Neuronal stem cell (in vitro differentiated cells): ENCODE data around the gene C4orf51.

Source experiments
- DNase-seq: peaks from one replicate; pipeline ENCODE4 v3.0.0-alpha.2; 2013; ENCODE audit warnings: low spot score
- H2AFZ ChIP-seq: one replicate; pipeline ENCODE4 v1.6.1; 2013; ENCODE audit warnings: mild to moderate bottlenecking, low read length, inconsistent platforms
- H2AK5ac ChIP-seq: 2 replicates; pipeline ENCODE4 v1.6.1; 2013; ENCODE audit warnings: low read depth, mild to moderate bottlenecking, inconsistent platforms, low read length, moderate library complexity, mixed read lengths
- H2BK120ac ChIP-seq: 2 replicates; pipeline ENCODE4 v1.6.1; 2013; ENCODE audit warnings: low read depth, mild to moderate bottlenecking, inconsistent platforms, low read length, moderate library complexity, mixed read lengths
- H2BK12ac ChIP-seq: one replicate; pipeline ENCODE4 v1.6.1; 2013; ENCODE audit warnings: low read length, inconsistent platforms
- H2BK15ac ChIP-seq: 2 replicates; pipeline ENCODE4 v1.6.1; 2013; ENCODE audit warnings: mild to moderate bottlenecking, low read length, inconsistent platforms, mixed read lengths
- H2BK5ac ChIP-seq: one replicate; pipeline ENCODE4 v1.6.1; 2013; ENCODE audit warnings: inconsistent platforms, mild to moderate bottlenecking, low read length, moderate library complexity
- H3K14ac ChIP-seq: one replicate; pipeline ENCODE4 v1.6.1; 2013; ENCODE audit warnings: low read length, inconsistent platforms
- H3K18ac ChIP-seq: 2 replicates; pipeline ENCODE4 v1.6.1; 2013; ENCODE audit warnings: low read length, inconsistent platforms
- H3K23ac ChIP-seq: 2 replicates; pipeline ENCODE4 v1.6.1; 2013; ENCODE audit warnings: low read depth, mild to moderate bottlenecking, mixed read lengths, low read length, inconsistent platforms; ENCODE audit not compliant: poor library complexity
- H3K27ac ChIP-seq: replicated peaks from 3 replicates; pipeline ENCODE4 v1.5.1; 2013; ENCODE audit warnings: low read length, inconsistent platforms
- H3K27me3 ChIP-seq, 3 experiments: 2 replicates each; pipeline ENCODE4 v1.6.1; 2013; ENCODE audit warnings: low read length in 3 of 3, mild to moderate bottlenecking in 2 of 3, inconsistent platforms in 1 of 3, low read depth in 1 of 3, mixed read lengths in 1 of 3, moderate library complexity in 1 of 3; ENCODE audit not compliant: control insufficient read depth in 3 of 3, insufficient read depth in 3 of 3
- H3K36me3 ChIP-seq, 2 donors: replicated peaks in 1 of 2; 2 replicates each; pipeline ENCODE4 v1.6.1; 2013; ENCODE audit warnings: low read length in 2 of 2; ENCODE audit not compliant: control insufficient read depth in 2 of 2, insufficient read depth in 2 of 2
- H3K4ac ChIP-seq: 2 replicates; pipeline ENCODE4 v1.6.1; 2013; ENCODE audit warnings: inconsistent platforms, mild to moderate bottlenecking, low read length, moderate library complexity
- H3K4me1 ChIP-seq, 2 donors: 1 replicate in 1 of 2; 2 replicates in 1 of 2; pipeline ENCODE4 v1.6.1; 2013; ENCODE audit warnings: low read length in 2 of 2, low read depth in 1 of 2; ENCODE audit not compliant: control insufficient read depth in 2 of 2, insufficient read depth in 1 of 2
- H3K4me2 ChIP-seq: one replicate; pipeline ENCODE4 v1.6.1; 2013; ENCODE audit warnings: mild to moderate bottlenecking, low read length, inconsistent platforms; ENCODE audit not compliant: insufficient read depth, poor library complexity, severe bottlenecking
- H3K4me3 ChIP-seq, 2 donors: 2 replicates each; pipeline ENCODE4 v1.5.1; 2013; ENCODE audit warnings: low read length in 2 of 2, mild to moderate bottlenecking in 2 of 2, inconsistent platforms in 1 of 2, moderate library complexity in 1 of 2
- H3K79me1 ChIP-seq: one replicate; pipeline ENCODE4 v1.6.1; 2013; ENCODE audit warnings: low read depth, mild to moderate bottlenecking, inconsistent platforms, low read length, moderate library complexity
- H3K9ac ChIP-seq: one replicate; pipeline ENCODE4 v1.6.1; 2013; ENCODE audit warnings: mild to moderate bottlenecking, low read depth, low read length, inconsistent platforms; ENCODE audit not compliant: poor library complexity
- H3K9me3 ChIP-seq, 2 donors: replicated peaks in 1 of 2; 2 replicates each; pipeline versions ENCODE3 to v1.6.1; 2013; ENCODE audit warnings: low read length in 2 of 2, mild to moderate bottlenecking in 2 of 2, inconsistent platforms in 1 of 2, low read depth in 1 of 2, mixed read lengths in 1 of 2, moderate library complexity in 1 of 2; ENCODE audit not compliant: control insufficient read depth in 2 of 2, insufficient read depth in 1 of 2
- H4K8ac ChIP-seq: one replicate; pipeline ENCODE4 v1.6.1; 2013; ENCODE audit warnings: low read depth, mild to moderate bottlenecking, inconsistent platforms, low read length, moderate library complexity
- H4K91ac ChIP-seq: one replicate; pipeline ENCODE4 v1.6.1; 2013; ENCODE audit warnings: low read length, low read depth, mild to moderate bottlenecking, inconsistent platforms; ENCODE audit not compliant: poor library complexity
- WGBS, 2 donors: extraction: QIAGEN DNeasy Blood & Tissue Kit; methylation state at CpG; one replicate each; pipeline ENCODE4 v1.1.7; 2013; ENCODE audit warnings: missing lambda C conversion rate in 2 of 2, mixed read lengths in 1 of 2; ENCODE audit not compliant: insufficient read length in 2 of 2, insufficient replicate concordance in 1 of 2; ENCODE audit errors: extremely low coverage in 2 of 2; 5-methylcytosine and 5-hydroxymethylcytosine counted together

The C4orf51 gene

GRCh38 chr4:145756244-145756643, 76.3 kb downstream of the C4orf51 start:
- Histone ChIP-seq H4K91ac (no peak overlapping the region), H3K4ac (no peak overlapping the region), H3K4me1 (no peaks in the 10 kb centered on the region), H2BK12ac (no peak overlapping the region), H3K27ac (no peak overlapping the region), H3K4me2 (no peak overlapping the region), H3K4me3 (no peak overlapping the region), H2AFZ (no peak overlapping the region), H2BK5ac (no peak overlapping the region), H3K23ac (no peak overlapping the region), H3K79me1 (no peaks in the 10 kb centered on the region), H3K9me3 (no peaks in the 10 kb centered on the region), H3K14ac (no peak overlapping the region), H2BK120ac (no peak overlapping the region), H2BK15ac (no peak overlapping the region), H2AK5ac (no peak overlapping the region), H3K27me3 (no peaks in the 10 kb centered on the region), H4K8ac (no peak overlapping the region), H3K9ac (no peak overlapping the region), H3K18ac (no peak overlapping the region), H3K36me3 (peaks cover 5 to 38% of the 10 kb centered on the region in 2 donors)
- WGBS, 2 donors, result no CpG with 5 or more reads among the region's 1 CpG
- no peak for DNase-seq

GRCh38 chr4:145757188-145757587, 77.2 kb downstream of the C4orf51 start:
- no CpG with 5 or more reads among the region's 1 CpG for WGBS, 2 donors
- Histone ChIP-seq H3K4me1 (no peaks in the 10 kb centered on the region), H3K9me3 (no peaks in the 10 kb centered on the region), H3K4ac (no peak overlapping the region), H2BK120ac (no peak overlapping the region), H2BK5ac (no peak overlapping the region), H3K79me1 (no peaks in the 10 kb centered on the region), H3K4me3 (no peak overlapping the region), H2BK15ac (no peak overlapping the region), H4K91ac (no peak overlapping the region), H3K23ac (no peak overlapping the region), H2AFZ (no peak overlapping the region), H3K36me3 (peaks cover 5 to 48% of the 10 kb centered on the region in 2 donors), H3K18ac (no peak overlapping the region), H2AK5ac (no peak overlapping the region), H3K9ac (no peak overlapping the region), H3K4me2 (no peak overlapping the region), H4K8ac (no peak overlapping the region), H3K27ac (no peak overlapping the region), H3K14ac (no peak overlapping the region), H2BK12ac (no peak overlapping the region), H3K27me3 (no peaks in the 10 kb centered on the region)
- no peak for DNase-seq

GRCh38 chr4:145760176-145760575, 80.2 kb downstream of the C4orf51 start:
- no peak for DNase-seq
- H3K79me1 ChIP-seq, result no peaks in the 10 kb centered on the region
- no peaks in the 10 kb centered on the region for H3K9me3 ChIP-seq
- no peak overlapping the region for H2BK120ac ChIP-seq
- no peak overlapping the region for H4K91ac ChIP-seq
- H2BK15ac ChIP-seq, result no peak overlapping the region
- H2BK5ac ChIP-seq, result no peak overlapping the region
- H3K18ac ChIP-seq, result no peak overlapping the region
- no peak overlapping the region for H3K4ac ChIP-seq
- peaks cover 15 to 78% of the 10 kb centered on the region in 2 donors for H3K36me3 ChIP-seq
- no peak overlapping the region for H3K4me3 ChIP-seq
- no peak overlapping the region for H3K27ac ChIP-seq
- H3K14ac ChIP-seq, result no peak overlapping the region
- H3K23ac ChIP-seq, result no peak overlapping the region
- H3K4me2 ChIP-seq, result no peak overlapping the region
- no peak overlapping the region for H4K8ac ChIP-seq
- no peaks in the 10 kb centered on the region for H3K27me3 ChIP-seq
- H3K9ac ChIP-seq, result no peak overlapping the region
- H3K4me1 ChIP-seq, result no peaks in the 10 kb centered on the region
- H2BK12ac ChIP-seq, result no peak overlapping the region
- no peak overlapping the region for H2AFZ ChIP-seq
- no peak overlapping the region for H2AK5ac ChIP-seq
- no CpG with 5 or more reads among the region's 8 CpGs for WGBS, 2 donors

DNA sequence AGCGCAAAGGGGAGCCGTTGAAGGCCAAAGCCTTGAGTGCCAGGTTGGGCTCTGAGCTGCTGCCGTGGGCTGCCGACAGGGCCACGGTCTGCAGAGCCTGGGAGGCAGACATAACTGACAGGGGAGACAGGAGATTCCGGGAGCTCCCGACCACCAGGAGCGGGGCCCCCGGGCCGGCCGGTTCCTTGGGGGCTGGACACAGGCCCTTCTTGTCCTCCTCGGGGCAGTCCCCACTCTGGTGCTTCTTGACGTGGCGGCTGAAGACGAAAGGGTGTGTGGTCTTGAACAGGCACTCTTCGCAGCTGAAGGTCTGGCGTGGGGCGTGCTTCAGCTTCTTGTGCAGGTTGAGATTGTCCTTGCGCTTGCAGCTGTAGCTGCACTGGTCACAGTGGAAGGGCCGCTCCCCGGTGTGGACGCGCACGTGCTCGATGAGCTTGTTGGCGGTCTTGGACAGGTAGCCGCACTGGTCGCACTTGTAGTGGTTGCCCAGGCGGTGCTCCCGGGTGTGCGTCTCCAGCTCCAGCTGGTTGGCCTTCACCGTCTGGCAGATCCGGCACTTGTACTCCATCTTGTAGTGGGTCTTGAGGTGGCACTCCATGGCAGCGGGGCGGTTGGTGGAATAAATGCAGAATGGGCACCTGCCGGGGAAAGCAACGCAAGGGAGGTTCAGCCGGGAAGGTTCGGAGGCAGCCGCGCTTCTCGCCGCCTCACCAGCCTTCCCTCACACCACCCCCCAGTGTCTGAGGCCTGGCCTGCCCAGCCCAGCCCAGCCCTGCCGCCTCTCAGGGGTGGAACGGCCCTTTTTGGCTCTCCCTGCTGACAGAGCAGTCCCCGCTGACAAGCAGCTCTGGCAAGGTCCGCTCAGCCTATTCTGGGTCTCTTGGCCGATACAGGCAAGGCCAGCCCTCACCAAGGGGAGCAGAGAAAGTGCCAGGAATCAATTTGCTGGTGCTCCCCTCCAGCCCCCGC, 81.3 kb downstream of the C4orf51 start:
- DNase-seq, result no peak
- Histone ChIP-seq H3K27ac (no peak overlapping the region), H3K36me3 (peaks cover 18 to 88% of the 10 kb centered on the region in 2 donors), H3K4ac (no peak overlapping the region), H3K9me3 (no peaks in the 10 kb centered on the region), H4K8ac (no peak overlapping the region), H3K14ac (no peak overlapping the region), H3K4me1 (no peaks in the 10 kb centered on the region), H3K9ac (peak overlapping the region; percentile 15), H3K23ac (no peak overlapping the region), H3K4me2 (no peak overlapping the region), H3K4me3 (no peak overlapping the region), H4K91ac (no peak overlapping the region), H2BK15ac (no peak overlapping the region), H3K18ac (no peak overlapping the region), H2AK5ac (no peak overlapping the region), H3K27me3 (no peaks in the 10 kb centered on the region), H2BK120ac (no peak overlapping the region), H2BK5ac (no peak overlapping the region), H3K79me1 (no peaks in the 10 kb centered on the region), H2BK12ac (no peak overlapping the region), H2AFZ (no peak overlapping the region)
- WGBS, 2 donors, result no CpG with 5 or more reads among the region's 49 CpGs
